PC-3 (cell line): ENCODE results near the gene PLXNA2. TPM values are rescaled to one million over a fixed set of nuclear protein-coding genes. Genes with fewer than 3 reads are reported as not detected.

Experiments used
- ATAC-seq: fragments of 200-7000 bp; cut with Tn5 transposase; 2 replicates; pipeline ENCODE4 v1.9.1; 2020; ENCODE audit warnings: mild to moderate bottlenecking, moderate library complexity
- BruUV-seq: library from RNA; stranded (reverse); fragments of 400-500 nt; replicated peaks from 2 replicates; lab custom pipeline; 2021; lab: Mats Ljungman, UMichigan
- CTCF ChIA-PET: fragments of 300-600 bp; sonication (Branson Sonifier 250); formaldehyde crosslinking; loops from one replicate; lab custom pipeline; 2022; ENCODE audit warnings: antibody characterized with exemption; lab: Charles Lee
- POLR2A ChIA-PET: fragments of 300-600 bp; sonication (Branson Sonifier 250); formaldehyde crosslinking; loops from one replicate; lab custom pipeline; 2022; ENCODE audit warnings: antibody characterized with exemption; ENCODE audit not compliant: unreplicated experiment; lab: Charles Lee
- DNase-seq: peaks from one replicate; pipeline ENCODE4 v3.0.0-alpha.2; 2015
- H2AFZ ChIP-seq: fragments of 300-600 bp; sonication (generic); 2 replicates; pipeline ENCODE4 v1.6.0; 2016; ENCODE audit warnings: antibody characterized with exemption, low read length
- H3F3A ChIP-seq: fragments of 300-600 bp; sonication (generic); one replicate; pipeline ENCODE4 v1.6.0; 2017; ENCODE audit warnings: antibody characterized with exemption, low read length, control low read depth, mild to moderate bottlenecking; ENCODE audit not compliant: unreplicated experiment
- H3K27ac ChIP-seq: fragments of 300-600 bp; sonication (generic); 2 replicates; pipeline ENCODE4 v1.5.1; 2016; ENCODE audit warnings: mild to moderate bottlenecking, low read length
- H3K27me3 ChIP-seq: fragments of 300-600 bp; sonication (generic); 2 replicates; pipeline ENCODE4 v1.6.1; 2016; ENCODE audit warnings: low read length, mixed read lengths
- H3K36me3 ChIP-seq: fragments of 300-600 bp; sonication (generic); 2 replicates; pipeline ENCODE4 v1.6.1; 2016; ENCODE audit warnings: low read depth, mixed run types, low read length, mixed read lengths
- H3K4me1 ChIP-seq: fragments of 300-600 bp; sonication (generic); 2 replicates; pipeline ENCODE4 v1.5.1; 2016; ENCODE audit warnings: low read length; ENCODE audit not compliant: insufficient read depth
- H3K4me2 ChIP-seq: fragments of 300-600 bp; sonication (generic); 2 replicates; pipeline ENCODE4 v1.6.0; 2016; ENCODE audit warnings: low read length
- H3K4me3 ChIP-seq: fragments of 300-600 bp; sonication (generic); 2 replicates; pipeline ENCODE4 v1.5.1; 2016; ENCODE audit warnings: mild to moderate bottlenecking, low read length, mixed read lengths
- H3K79me2 ChIP-seq: fragments of 300-600 bp; sonication (generic); 2 replicates; pipeline ENCODE4 v1.6.1; 2017; ENCODE audit warnings: low read length, mixed read lengths
- H3K9ac ChIP-seq: fragments of 300-600 bp; sonication (generic); 2 replicates; pipeline ENCODE4 v1.6.0; 2016; ENCODE audit warnings: mild to moderate bottlenecking, low read length
- H3K9me2 ChIP-seq: fragments of 300-600 bp; sonication (generic); replicated peaks from 2 replicates; pipeline ENCODE4 v1.6.1; 2016; ENCODE audit warnings: mixed run types, low read length, mixed read lengths
- H3K9me3 ChIP-seq: fragments of 300-600 bp; sonication (generic); 2 replicates; pipeline ENCODE4 v1.6.1; 2016; ENCODE audit warnings: low read length, mixed read lengths
- H4K20me1 ChIP-seq: fragments of 300-600 bp; sonication (generic); 2 replicates; pipeline ENCODE4 v1.6.1; 2016; ENCODE audit warnings: low read length, mixed read lengths
- CTCF ChIP-seq: fragments of 300-600 bp; sonication (generic); conservative IDR thresholded peaks from 2 replicates; pipeline ENCODE4 v1.5.1; 2017; ENCODE audit warnings: antibody characterized with exemption, low read depth, mild to moderate bottlenecking, low read length
- EZH2 ChIP-seq: fragments of 300-600 bp; sonication (generic); IDR thresholded peaks from one replicate; pipeline ENCODE4 v1.6.1; 2017; ENCODE audit warnings: antibody characterized with exemption, mild to moderate bottlenecking, low read length; ENCODE audit not compliant: unreplicated experiment
- EZH2phosphoT487 ChIP-seq: fragments of 300-600 bp; sonication (generic); IDR thresholded peaks from 2 replicates; pipeline ENCODE4 v1.6.1; 2018; ENCODE audit warnings: mild to moderate bottlenecking, antibody characterized with exemption, low read length, borderline replicate concordance
- intact Hi-C: fragments of 100-400 bp; cut with micrococcal nuclease; formaldehyde crosslinking; loops from 2 replicates; pipeline ENCODE4 v1.9.0; 2023
- total RNA-seq: library from RNA; depleted of rRNA; stranded (reverse); fragments of >200 nt; gene quantifications from 2 replicates; pipeline ENCODE4 v1.2.3, GENCODE V29; 2014

Gene PLXNA2
- total RNA-seq, 1 experiment from 2014 or later, result 16.2 TPM

- Histone ChIP-seq H3K4me1 (no peaks in the 10 kb centered on the region), H3K9me3 (no peaks in the 10 kb centered on the region), H3F3A (no peaks in the 10 kb centered on the region), H3K4me3 (no peak overlapping the region), H2AFZ (no peak overlapping the region), H3K9ac (no peak overlapping the region), H3K4me2 (no peak overlapping the region), H3K9me2 (no peaks in the 10 kb centered on the region), H3K27ac (no peak overlapping the region), H3K79me2 (no peaks in the 10 kb centered on the region), H4K20me1 (no peaks in the 10 kb centered on the region), H3K36me3 (no peaks in the 10 kb centered on the region), H3K27me3 (peaks cover 100% of the 10 kb centered on the region)
- ChIA-PET POLR2A (no interaction called here), CTCF (no interaction called here)
- no TSS peak for BruUV-seq
- no peak for TF ChIP-seq EZH2phosphoT487
- no peak for TF ChIP-seq EZH2
- no peak for TF ChIP-seq CTCF
- intact Hi-C loops, result no loop called here
- no peak for DNase-seq
- ATAC-seq, result no peak
Measured at GRCh38 chr1:208271236-208271635, 27.1 kb upstream of the PLXNA2 start.

GRCh38 chr1:208270651-208271141 is 26.5 kb upstream of the PLXNA2 start:
- Histone ChIP-seq H2AFZ (no peak overlapping the region), H3K79me2 (no peaks in the 10 kb centered on the region), H3K36me3 (no peaks in the 10 kb centered on the region), H3K4me2 (no peak overlapping the region), H3K4me3 (no peak overlapping the region), H3K27ac (no peak overlapping the region), H3K9ac (no peak overlapping the region), H3F3A (no peaks in the 10 kb centered on the region), H3K4me1 (no peaks in the 10 kb centered on the region), H3K9me3 (no peaks in the 10 kb centered on the region), H3K9me2 (no peaks in the 10 kb centered on the region), H3K27me3 (peaks cover 99% of the 10 kb centered on the region), H4K20me1 (no peaks in the 10 kb centered on the region)
- TF ChIP-seq EZH2phosphoT487, result no peak
- no peak for TF ChIP-seq CTCF
- TF ChIP-seq EZH2, result no peak
- POLR2A ChIA-PET, result no interaction called here
- CTCF ChIA-PET, result no interaction called here
- no TSS peak for BruUV-seq
- intact Hi-C loops, result no loop called here
- ATAC-seq (no peak), DNase-seq (no peak)

GRCh38 chr1:208269338-208269666 is 25.1 kb upstream of the PLXNA2 start:
- no peaks in the 10 kb centered on the region for H3K9me3 ChIP-seq
- ChIA-PET CTCF (no interaction called here), POLR2A (no interaction called here)
- no peaks in the 10 kb centered on the region for H3K79me2 ChIP-seq
- no TSS peak for BruUV-seq
- H3K36me3 ChIP-seq, result no peaks in the 10 kb centered on the region
- H3K4me1 ChIP-seq, result no peaks in the 10 kb centered on the region
- no peaks in the 10 kb centered on the region for H3K9me2 ChIP-seq
- no peak for TF ChIP-seq CTCF
- no peak for TF ChIP-seq EZH2phosphoT487
- no peak for TF ChIP-seq EZH2
- DNase-seq (no peak), ATAC-seq (no peak)
- no peak overlapping the region for H3K4me2 ChIP-seq
- peaks cover 85% of the 10 kb centered on the region for H3K27me3 ChIP-seq
- no peak overlapping the region for H3K27ac ChIP-seq
- no peak overlapping the region for H3K9ac ChIP-seq
- H3F3A ChIP-seq, result no peaks in the 10 kb centered on the region
- intact Hi-C loops, result no loop called here
- no peak overlapping the region for H2AFZ ChIP-seq
- no peaks in the 10 kb centered on the region for H4K20me1 ChIP-seq
- H3K4me3 ChIP-seq, result no peak overlapping the region
